ENCODE results near the gene TEDC2. TPM values are rescaled to one million over a fixed set of nuclear protein-coding genes. Genes with fewer than 3 reads are reported as not detected.

TEDC2 gene
- total and polyA plus RNA-seq, 10 of the 15 experiments (the other 5 are each of a cell fraction or from before 2014, with no cell fraction given): 0.23 to 47.9 (median 19.1) TPM

- no peak for TF ChIP-seq RAD21 (IDR thresholded peaks at IDR 0.05; ENCODE audit: insufficient read depth, low read depth, low read length)
- TF ChIP-seq KDM1A (IDR thresholded peaks at IDR 0.05; ENCODE audit: borderline replicate concordance): no peak
- no peak for TF ChIP-seq JUND (IDR thresholded peaks at IDR 0.05; ENCODE audit: low read depth, low read length)
- no peak for TF ChIP-seq NFYA (IDR thresholded peaks at IDR 0.05; ENCODE audit: borderline replicate concordance, low read depth, low read length)
- TF ChIP-seq ZNF592 (IDR thresholded peaks at IDR 0.05): no peak; the same call in 1 of the 2 replicates
- TF ChIP-seq HSF1 (IDR thresholded peaks at IDR 0.05; ENCODE audit: low read depth, low read length): no peak
- peak; percentile 84 for TF ChIP-seq DPF2 (IDR thresholded peaks at IDR 0.05)
- no peak for TF ChIP-seq RFX5 (IDR thresholded peaks at IDR 0.05; ENCODE audit: low read depth, low read length)
- TF ChIP-seq ZZZ3 (IDR thresholded peaks at IDR 0.05; ENCODE audit: control insufficient read depth, insufficient read length, low read depth): no peak
- peak; percentile 29; the same call in 1 of the 2 replicates for TF ChIP-seq NFYB (IDR thresholded peaks at IDR 0.05; ENCODE audit: insufficient read depth, low read depth, low read length)
- TF ChIP-seq, protein P1, sequence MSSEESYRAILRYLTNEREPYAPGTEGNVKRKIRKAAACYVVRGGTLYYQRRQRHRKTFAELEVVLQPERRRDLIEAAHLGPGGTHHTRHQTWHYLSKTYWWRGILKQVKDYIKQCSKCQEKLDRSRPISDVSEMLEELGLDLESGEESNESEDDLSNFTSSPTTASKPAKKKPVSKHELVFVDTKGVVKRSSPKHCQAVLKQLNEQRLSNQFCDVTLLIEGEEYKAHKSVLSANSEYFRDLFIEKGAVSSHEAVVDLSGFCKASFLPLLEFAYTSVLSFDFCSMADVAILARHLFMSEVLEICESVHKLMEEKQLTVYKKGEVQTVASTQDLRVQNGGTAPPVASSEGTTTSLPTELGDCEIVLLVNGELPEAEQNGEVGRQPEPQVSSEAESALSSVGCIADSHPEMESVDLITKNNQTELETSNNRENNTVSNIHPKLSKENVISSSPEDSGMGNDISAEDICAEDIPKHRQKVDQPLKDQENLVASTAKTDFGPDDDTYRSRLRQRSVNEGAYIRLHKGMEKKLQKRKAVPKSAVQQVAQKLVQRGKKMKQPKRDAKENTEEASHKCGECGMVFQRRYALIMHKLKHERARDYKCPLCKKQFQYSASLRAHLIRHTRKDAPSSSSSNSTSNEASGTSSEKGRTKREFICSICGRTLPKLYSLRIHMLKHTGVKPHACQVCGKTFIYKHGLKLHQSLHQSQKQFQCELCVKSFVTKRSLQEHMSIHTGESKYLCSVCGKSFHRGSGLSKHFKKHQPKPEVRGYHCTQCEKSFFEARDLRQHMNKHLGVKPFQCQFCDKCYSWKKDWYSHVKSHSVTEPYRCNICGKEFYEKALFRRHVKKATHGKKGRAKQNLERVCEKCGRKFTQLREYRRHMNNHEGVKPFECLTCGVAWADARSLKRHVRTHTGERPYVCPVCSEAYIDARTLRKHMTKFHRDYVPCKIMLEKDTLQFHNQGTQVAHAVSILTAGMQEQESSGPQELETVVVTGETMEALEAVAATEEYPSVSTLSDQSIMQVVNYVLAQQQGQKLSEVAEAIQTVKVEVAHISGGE (CRISPR knock-in tag; IDR thresholded peaks at IDR 0.05): no peak
- TF ChIP-seq TCF12 (IDR thresholded peaks at IDR 0.05; ENCODE audit: low read depth, low read length): peak; percentile 50; the same call in 1 of the 2 replicates
- TF ChIP-seq BACH1 (IDR thresholded peaks at IDR 0.05; ENCODE audit: borderline replicate concordance): peak; percentile 32; the same call in 1 of the 2 replicates
- no peak for TF ChIP-seq RUNX3 (IDR thresholded peaks at IDR 0.05; ENCODE audit: low read length)
- TF ChIP-seq, protein P2, sequence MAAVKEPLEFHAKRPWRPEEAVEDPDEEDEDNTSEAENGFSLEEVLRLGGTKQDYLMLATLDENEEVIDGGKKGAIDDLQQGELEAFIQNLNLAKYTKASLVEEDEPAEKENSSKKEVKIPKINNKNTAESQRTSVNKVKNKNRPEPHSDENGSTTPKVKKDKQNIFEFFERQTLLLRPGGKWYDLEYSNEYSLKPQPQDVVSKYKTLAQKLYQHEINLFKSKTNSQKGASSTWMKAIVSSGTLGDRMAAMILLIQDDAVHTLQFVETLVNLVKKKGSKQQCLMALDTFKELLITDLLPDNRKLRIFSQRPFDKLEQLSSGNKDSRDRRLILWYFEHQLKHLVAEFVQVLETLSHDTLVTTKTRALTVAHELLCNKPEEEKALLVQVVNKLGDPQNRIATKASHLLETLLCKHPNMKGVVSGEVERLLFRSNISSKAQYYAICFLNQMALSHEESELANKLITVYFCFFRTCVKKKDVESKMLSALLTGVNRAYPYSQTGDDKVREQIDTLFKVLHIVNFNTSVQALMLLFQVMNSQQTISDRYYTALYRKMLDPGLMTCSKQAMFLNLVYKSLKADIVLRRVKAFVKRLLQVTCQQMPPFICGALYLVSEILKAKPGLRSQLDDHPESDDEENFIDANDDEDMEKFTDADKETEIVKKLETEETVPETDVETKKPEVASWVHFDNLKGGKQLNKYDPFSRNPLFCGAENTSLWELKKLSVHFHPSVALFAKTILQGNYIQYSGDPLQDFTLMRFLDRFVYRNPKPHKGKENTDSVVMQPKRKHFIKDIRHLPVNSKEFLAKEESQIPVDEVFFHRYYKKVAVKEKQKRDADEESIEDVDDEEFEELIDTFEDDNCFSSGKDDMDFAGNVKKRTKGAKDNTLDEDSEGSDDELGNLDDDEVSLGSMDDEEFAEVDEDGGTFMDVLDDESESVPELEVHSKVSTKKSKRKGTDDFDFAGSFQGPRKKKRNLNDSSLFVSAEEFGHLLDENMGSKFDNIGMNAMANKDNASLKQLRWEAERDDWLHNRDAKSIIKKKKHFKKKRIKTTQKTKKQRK (IDR thresholded peaks at IDR 0.05; ENCODE audit: low read depth, low read length): no peak
- no peak for TF ChIP-seq NFXL1 (IDR thresholded peaks at IDR 0.05; ENCODE audit: borderline replicate concordance)
- TF ChIP-seq ETV6 (conservative IDR thresholded peaks at IDR 0.05 in 1 of 2, IDR thresholded peaks at IDR 0.05 in 1 of 2; ENCODE audit: borderline replicate concordance in 1 of 2, low read depth in 1 of 2): no peak
Measured at GRCh38 chr16:2467528-2468232, 7.8 kb downstream of the TEDC2 start (continued).

All from GM12878 (cell line).